Epithelial cell of proximal tubule (primary cell): ENCODE data around the gene TTYH3. TPM values are rescaled to one million over a fixed set of nuclear protein-coding genes. Genes with fewer than 3 reads are reported as not detected.

Experiments used
- DNase-seq: peaks from one replicate; pipeline ENCODE4 v3.0.0-alpha.2; 2011; ENCODE audit warnings: low read depth
- H3K4me3 ChIP-seq: 2 replicates; pipeline ENCODE4 v1.5.1; 2011; ENCODE audit warnings: low read depth, mild to moderate bottlenecking, low read length
- total RNA-seq: library from RNA; depleted of rRNA; stranded (reverse); fragments of >200 nt; gene quantifications from 2 replicates; pipeline ENCODE4 v1.2.3, GENCODE V29; 2015
- TF ChIP-seq, protein P1 (sequence below): conservative IDR thresholded peaks from 2 replicates; pipeline ENCODE4 v1.5.1; 2012; ENCODE audit warnings: low read depth, mild to moderate bottlenecking, low read length

Gene TTYH3
- total RNA-seq, 1 donor from 2014 or later: 97.6 TPM

DNA sequence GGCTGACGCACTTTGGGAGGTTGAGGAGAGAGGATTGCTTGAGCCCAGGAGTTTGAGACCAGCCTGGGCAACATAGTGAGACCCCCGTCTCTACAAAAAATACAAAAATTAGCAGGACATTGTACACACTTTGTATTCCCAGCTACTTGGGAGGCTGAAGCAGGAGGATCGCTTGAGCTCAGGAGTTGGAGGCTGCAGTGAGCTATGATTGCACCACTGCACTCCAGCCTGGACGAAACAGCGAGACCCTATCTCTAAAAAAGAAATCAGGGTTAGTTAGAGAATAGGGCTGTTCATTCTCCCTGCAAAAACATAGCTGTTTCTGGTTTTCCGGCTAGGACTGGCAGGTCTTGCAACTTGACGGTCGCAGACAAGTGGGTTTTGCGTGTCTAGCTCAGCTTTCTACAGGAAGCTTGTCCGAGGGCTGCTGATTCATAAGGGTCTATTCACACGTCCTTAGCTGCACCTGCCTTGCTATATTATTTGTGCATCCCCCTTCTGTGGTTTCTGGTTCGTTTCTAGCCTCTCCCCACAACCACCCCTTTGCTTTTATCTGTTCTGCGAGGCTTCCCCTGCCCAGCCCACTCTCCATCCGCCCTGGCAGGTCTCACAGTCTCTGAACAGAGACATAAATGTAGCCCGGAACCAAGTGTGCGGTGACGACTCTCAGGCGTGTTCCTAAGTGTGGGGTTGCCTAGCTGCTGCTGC lies 66.9 kb downstream of the TTYH3 start:
- H3K4me3 ChIP-seq: no peak overlapping the region
- TF ChIP-seq, protein P1, sequence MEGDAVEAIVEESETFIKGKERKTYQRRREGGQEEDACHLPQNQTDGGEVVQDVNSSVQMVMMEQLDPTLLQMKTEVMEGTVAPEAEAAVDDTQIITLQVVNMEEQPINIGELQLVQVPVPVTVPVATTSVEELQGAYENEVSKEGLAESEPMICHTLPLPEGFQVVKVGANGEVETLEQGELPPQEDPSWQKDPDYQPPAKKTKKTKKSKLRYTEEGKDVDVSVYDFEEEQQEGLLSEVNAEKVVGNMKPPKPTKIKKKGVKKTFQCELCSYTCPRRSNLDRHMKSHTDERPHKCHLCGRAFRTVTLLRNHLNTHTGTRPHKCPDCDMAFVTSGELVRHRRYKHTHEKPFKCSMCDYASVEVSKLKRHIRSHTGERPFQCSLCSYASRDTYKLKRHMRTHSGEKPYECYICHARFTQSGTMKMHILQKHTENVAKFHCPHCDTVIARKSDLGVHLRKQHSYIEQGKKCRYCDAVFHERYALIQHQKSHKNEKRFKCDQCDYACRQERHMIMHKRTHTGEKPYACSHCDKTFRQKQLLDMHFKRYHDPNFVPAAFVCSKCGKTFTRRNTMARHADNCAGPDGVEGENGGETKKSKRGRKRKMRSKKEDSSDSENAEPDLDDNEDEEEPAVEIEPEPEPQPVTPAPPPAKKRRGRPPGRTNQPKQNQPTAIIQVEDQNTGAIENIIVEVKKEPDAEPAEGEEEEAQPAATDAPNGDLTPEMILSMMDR: no peak
- no peak for DNase-seq

DNA sequence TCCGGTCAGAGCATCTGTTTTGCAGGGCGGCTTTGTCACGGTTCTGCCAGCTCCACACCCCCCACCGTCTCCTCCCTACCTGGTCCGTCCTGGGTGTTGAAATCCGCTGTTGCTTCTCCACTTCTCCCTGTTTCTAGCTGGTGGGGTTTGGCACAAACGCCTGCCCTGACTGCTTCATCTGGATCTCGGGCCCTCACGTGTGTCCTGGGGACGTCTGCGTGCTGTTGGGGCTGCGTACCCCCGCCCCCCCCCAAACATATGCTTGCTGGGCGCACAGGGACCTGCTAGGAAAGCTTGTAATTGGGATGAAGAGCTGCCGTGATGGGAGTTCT lies 67.5 kb downstream of the TTYH3 start:
- H3K4me3 ChIP-seq: no peak overlapping the region
- TF ChIP-seq, protein P1: no peak

DNA sequence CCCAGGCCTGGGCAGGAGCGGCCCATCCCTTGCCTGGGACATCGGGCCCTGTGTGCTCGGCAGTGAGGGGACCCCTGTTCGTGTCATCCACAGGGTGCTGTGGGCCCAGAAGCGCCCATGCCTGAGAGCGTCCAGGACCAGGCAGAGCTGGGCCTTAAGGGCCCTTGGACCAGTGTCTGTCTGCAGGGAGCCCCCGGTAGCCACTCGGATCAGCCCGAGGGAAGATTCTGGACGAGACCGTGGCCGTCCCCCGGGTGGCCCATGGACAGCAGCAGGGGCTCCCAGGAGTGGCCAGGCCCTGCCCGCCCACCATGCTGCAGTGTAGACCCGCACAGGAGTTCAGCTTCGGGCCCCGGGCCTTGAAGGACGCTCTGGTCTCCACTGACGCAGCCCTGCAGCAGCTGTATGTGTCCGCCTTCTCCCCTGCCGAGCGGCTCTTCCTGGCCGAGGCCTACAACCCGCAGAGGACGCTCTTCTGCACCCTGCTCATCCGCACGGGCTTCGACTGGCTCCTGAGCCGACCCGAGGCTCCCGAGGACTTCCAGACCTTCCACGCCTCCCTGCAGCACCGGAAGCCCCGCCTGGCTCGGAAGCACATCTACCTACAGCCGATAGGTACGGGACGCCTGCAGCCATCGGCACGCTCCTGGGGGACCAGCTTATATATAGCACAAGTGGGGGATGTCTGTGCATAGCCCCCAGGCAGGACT lies 68.5 kb downstream of the TTYH3 start:
- TF ChIP-seq, protein P1: no peak

More for the DNA sequence above, 67.5 kb downstream of the TTYH3 start:
- DNase-seq: no peak

DNA sequence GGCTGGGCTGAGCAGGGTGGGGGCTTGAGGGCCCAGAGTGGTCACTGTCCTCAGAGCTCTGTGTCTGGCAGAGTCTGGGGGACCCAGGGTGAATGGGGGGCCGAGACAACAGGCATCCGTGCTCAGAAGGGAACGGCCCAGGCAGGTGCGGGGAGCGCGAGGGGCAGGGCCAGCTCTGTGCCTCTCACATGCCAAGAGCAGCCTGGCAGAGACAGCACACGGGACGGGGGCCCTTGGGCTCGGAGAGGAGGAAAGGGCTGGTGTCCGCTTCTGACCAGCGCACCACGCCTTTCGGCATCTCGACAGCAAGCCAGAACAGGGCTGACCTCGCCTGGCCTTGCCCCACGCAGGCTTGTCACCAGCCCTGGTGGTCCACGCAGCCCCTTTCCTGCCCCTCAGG lies 69.6 kb downstream of the TTYH3 start:
- H3K4me3 ChIP-seq: no peak overlapping the region
- TF ChIP-seq, protein P1: no peak
- no peak for DNase-seq

More for the DNA sequence above, 68.5 kb downstream of the TTYH3 start:
- no peak overlapping the region for H3K4me3 ChIP-seq
- no peak for DNase-seq

DNA sequence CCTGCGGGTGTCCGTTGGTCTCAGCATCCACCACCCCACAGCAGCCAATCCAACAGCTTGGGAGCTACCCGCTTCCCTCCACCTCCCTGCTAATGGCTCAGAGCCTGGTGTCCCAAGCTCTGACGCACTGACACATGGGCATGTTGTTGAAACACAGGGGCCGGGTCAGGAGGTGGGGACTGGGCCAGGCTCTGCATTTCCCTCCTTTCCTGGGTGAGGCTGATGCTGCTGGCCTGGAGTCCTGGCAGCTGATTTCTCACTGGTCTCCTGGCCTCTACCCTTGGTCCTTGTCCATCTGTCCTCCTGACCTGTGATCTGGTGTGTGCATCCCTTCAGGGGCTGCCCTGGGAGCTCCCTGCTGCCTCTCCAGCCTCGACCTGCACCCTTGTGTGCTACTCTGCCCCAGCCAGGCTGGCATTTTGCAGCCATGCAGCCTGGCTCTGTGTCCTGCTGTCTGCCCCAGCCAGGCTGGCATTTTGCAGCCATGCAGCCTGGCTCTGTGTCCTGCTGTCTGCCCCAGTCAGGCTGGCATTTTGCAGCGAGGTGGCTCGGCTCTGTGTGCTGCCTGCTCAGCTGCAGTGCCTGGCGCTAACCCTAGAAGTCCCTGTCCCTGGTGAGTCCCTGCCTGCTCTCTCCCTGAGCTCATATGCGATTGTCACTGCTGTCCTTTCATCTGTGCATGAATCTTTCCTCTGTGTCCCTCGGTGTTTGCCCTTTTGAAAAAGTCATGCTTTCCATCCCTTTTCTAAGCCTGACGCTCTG lies 70.2 kb downstream of the TTYH3 start:
- TF ChIP-seq, protein P1: no peak
- no peak for DNase-seq
- H3K4me3 ChIP-seq: no peak overlapping the region

DNA sequence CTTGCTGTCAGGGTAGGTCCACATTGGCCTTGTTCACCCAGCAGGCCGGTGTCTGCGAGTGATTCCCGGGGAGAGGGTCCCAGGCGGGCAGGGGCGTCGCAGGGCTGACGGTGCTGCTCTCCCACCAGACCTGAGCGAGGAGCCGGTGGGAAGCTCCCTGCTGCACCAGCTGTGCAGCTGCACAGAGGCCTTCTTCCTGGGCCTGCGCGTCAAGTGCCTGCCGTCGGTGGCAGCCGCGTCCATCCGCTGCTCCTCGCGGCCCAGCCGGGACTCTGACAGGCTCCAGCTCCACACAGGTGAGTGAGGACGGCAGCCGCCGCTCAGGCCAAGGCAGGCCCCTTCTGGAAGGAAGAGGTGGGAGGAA lies 70.8 kb downstream of the TTYH3 start:
- no peak overlapping the region for H3K4me3 ChIP-seq
- TF ChIP-seq, protein P1: no peak
- no peak for DNase-seq
